HEK293 (cell line): Measurements from ENCODE around the gene COQ8A.
"Not testable (repeated sequence)": the region's sequence is repeated elsewhere in the genome, so short reads cannot be mapped to it uniquely, and the experiment has no call there.

ENCODE experiments used
- CTCF ChIA-PET: fragments of 350-600 bp; formaldehyde crosslinking; extraction: SDS; loops from one replicate; lab custom pipeline; 2021; ENCODE audit warnings: antibody characterized with exemption; lab: Yijun Ruan, JAX
- POLR2A ChIA-PET: fragments of 300-600 bp; formaldehyde crosslinking; extraction: SDS; loops from one replicate; lab custom pipeline; 2020; ENCODE audit warnings: antibody characterized with exemption, inconsistent platforms; lab: Yijun Ruan, JAX
- H3K27ac ChIP-seq: fragments of 200-500 bp; sonication (Bioruptor generic); 2 replicates; pipeline ENCODE4 v1.5.1; 2014; ENCODE audit warnings: low read depth, low read length, control low read depth, inconsistent platforms; ENCODE audit errors: extremely low read depth
- H3K36me3 ChIP-seq, 2 experiments: fragments of 200-500 bp in 1 of 2; sonication (Bioruptor generic) in 1 of 2; 1 replicate in 1 of 2; 2 replicates in 1 of 2; pipeline ENCODE4 v1.5.1; 2014 to 2017; ENCODE audit warnings: inconsistent platforms in 2 of 2, low read length in 2 of 2; ENCODE audit not compliant: control insufficient read depth in 2 of 2, insufficient read depth in 1 of 2
- H3K4me1 ChIP-seq: fragments of 200-500 bp; sonication (Bioruptor generic); 2 replicates; pipeline ENCODE4 v1.5.1; 2014; ENCODE audit warnings: mild to moderate bottlenecking, low read length, inconsistent platforms; ENCODE audit not compliant: control insufficient read depth, insufficient read depth
- H3K4me3 ChIP-seq: 2 replicates; pipeline ENCODE4 v1.5.1; 2011; ENCODE audit warnings: low read depth, mild to moderate bottlenecking, control low read depth, low read length, moderate library complexity
- H3K9me3 ChIP-seq: fragments of 200-500 bp; sonication (Bioruptor generic); 2 replicates; pipeline ENCODE4 v1.5.1; 2014; ENCODE audit warnings: low read depth, low read length, inconsistent platforms; ENCODE audit not compliant: control insufficient read depth, insufficient read depth
- GLIS2 ChIP-seq: fragments of 450-650 bp; formaldehyde crosslinking; IDR thresholded peaks from 2 replicates; pipeline ENCODE4 v1.5.1; 2016; ENCODE audit warnings: missing biosample characterization, missing genetic modification characterization
- HOXA7 ChIP-seq: sonication (generic); formaldehyde crosslinking; IDR thresholded peaks from 2 replicates; pipeline ENCODE4 v1.8.1; 2022; ENCODE audit warnings: missing genetic modification reagents, borderline replicate concordance
- KLF8 ChIP-seq: fragments of 450-650 bp; formaldehyde crosslinking; IDR thresholded peaks from 2 replicates; pipeline ENCODE4 v1.5.1; 2016; ENCODE audit warnings: missing biosample characterization, missing genetic modification characterization
- PRDM1 ChIP-seq: fragments of 450-650 bp; formaldehyde crosslinking; IDR thresholded peaks from 2 replicates; pipeline ENCODE4; 2016; ENCODE audit warnings: missing biosample characterization, missing genetic modification characterization
- SALL2 ChIP-seq: fragments of 450-650 bp; formaldehyde crosslinking; IDR thresholded peaks from 2 replicates; pipeline ENCODE4 v1.5.0; 2017; ENCODE audit warnings: missing biosample characterization, mild to moderate bottlenecking, missing genetic modification characterization, borderline replicate concordance
- ZBTB21 ChIP-seq: fragments of 450-650 bp; formaldehyde crosslinking; IDR thresholded peaks from 2 replicates; pipeline ENCODE4 v1.5.1; 2017; ENCODE audit warnings: missing biosample characterization, missing genetic modification characterization
- ZFP3 ChIP-seq: fragments of 450-650 bp; formaldehyde crosslinking; IDR thresholded peaks from 2 replicates; pipeline ENCODE4 v1.5.1; 2016; ENCODE audit warnings: low read depth, missing biosample characterization, missing genetic modification characterization
- ZNF18 ChIP-seq: fragments of 450-650 bp; formaldehyde crosslinking; IDR thresholded peaks from 2 replicates; pipeline ENCODE4 v1.5.1; 2016; ENCODE audit warnings: missing biosample characterization, missing genetic modification characterization
- ZNF2 ChIP-seq: fragments of 450-650 bp; formaldehyde crosslinking; IDR thresholded peaks from 2 replicates; pipeline ENCODE4 v1.5.1; 2016; ENCODE audit warnings: missing biosample characterization, missing genetic modification characterization
- ZNF221 ChIP-seq: fragments of 450-650 bp; formaldehyde crosslinking; IDR thresholded peaks from 2 replicates; pipeline ENCODE4 v1.5.1; 2017; ENCODE audit warnings: missing biosample characterization, missing genetic modification characterization, borderline replicate concordance
- ZNF335 ChIP-seq: fragments of 450-650 bp; formaldehyde crosslinking; conservative IDR thresholded peaks from 2 replicates; pipeline ENCODE4 v1.5.1; 2016; ENCODE audit warnings: missing biosample characterization, missing genetic modification characterization
- ZNF416 ChIP-seq: fragments of 450-650 bp; formaldehyde crosslinking; IDR thresholded peaks from 2 replicates; pipeline ENCODE4 v1.5.1; 2016; ENCODE audit warnings: missing biosample characterization, missing genetic modification characterization
- ZNF501 ChIP-seq: fragments of 450-650 bp; formaldehyde crosslinking; IDR thresholded peaks from 2 replicates; pipeline ENCODE4 v1.5.1; 2016; ENCODE audit warnings: missing biosample characterization, missing genetic modification characterization
- ZNF518A ChIP-seq: fragments of 450-650 bp; formaldehyde crosslinking; conservative IDR thresholded peaks from 2 replicates; pipeline ENCODE4 v1.5.1; 2016; ENCODE audit warnings: low read depth, missing biosample characterization, missing genetic modification characterization
- ZNF555 ChIP-seq: fragments of 450-650 bp; formaldehyde crosslinking; conservative IDR thresholded peaks from 2 replicates; pipeline ENCODE4 v1.5.1; 2017; ENCODE audit warnings: missing biosample characterization, mild to moderate bottlenecking, missing genetic modification characterization, inconsistent platforms
- ZNF558 ChIP-seq: fragments of 450-650 bp; formaldehyde crosslinking; IDR thresholded peaks from 2 replicates; pipeline ENCODE4 v1.5.1; 2016; ENCODE audit warnings: missing biosample characterization, missing genetic modification characterization
- ZNF560 ChIP-seq: fragments of 450-650 bp; formaldehyde crosslinking; IDR thresholded peaks from 2 replicates; pipeline ENCODE4 v1.5.1; 2017; ENCODE audit warnings: missing biosample characterization, missing genetic modification characterization, borderline replicate concordance
- ZNF585B ChIP-seq: fragments of 450-650 bp; formaldehyde crosslinking; IDR thresholded peaks from 2 replicates; pipeline ENCODE4 v1.5.1; 2016; ENCODE audit warnings: missing biosample characterization, missing genetic modification characterization
- ZNF610 ChIP-seq: fragments of 450-650 bp; formaldehyde crosslinking; IDR thresholded peaks from 2 replicates; pipeline ENCODE4 v1.5.1; 2016; ENCODE audit warnings: missing biosample characterization, missing genetic modification characterization, borderline replicate concordance
- TF ChIP-seq, protein P1 (sequence below): fragments of 450-650 bp; formaldehyde crosslinking; IDR thresholded peaks from 2 replicates; pipeline ENCODE4 v1.5.1; 2016; ENCODE audit warnings: missing biosample characterization, missing genetic modification characterization

The COQ8A gene

GRCh38 chr1:226955857-226956256, 15.8 kb downstream of the COQ8A start:
- CTCF ChIA-PET, H3K9me3 ChIP-seq, POLR2A ChIA-PET, H3K4me1 ChIP-seq, H3K27ac ChIP-seq, H3K36me3 ChIP-seq, H3K4me3 ChIP-seq: not testable (repeated sequence)
- TF ChIP-seq ZNF18 (tag by site-specific recombination): peak; percentile 99
- peak; percentile 96 for TF ChIP-seq PRDM1 (tag by site-specific recombination)

GRCh38 chr1:226956942-226957713, 17.0 kb downstream of the COQ8A start:
- ChIA-PET CTCF (no interaction called here), POLR2A (no interaction called here)
- TF ChIP-seq ZNF18 (tag by site-specific recombination): peak; percentile 100
- TF ChIP-seq PRDM1 (tag by site-specific recombination): peak; percentile 96
- TF ChIP-seq ZBTB21 (tag by site-specific recombination): no peak
- no peak for TF ChIP-seq ZFP3 (tag by site-specific recombination)
- no peak for TF ChIP-seq ZNF335 (tag by site-specific recombination)
- TF ChIP-seq ZNF560 (tag by site-specific recombination): peak; percentile 26; the same call in 1 of the 2 replicates
- Histone ChIP-seq H3K27ac (no peak overlapping the region), H3K4me1 (no peaks in the 10 kb centered on the region), H3K36me3 (peaks cover 0 to 5% of the 10 kb centered on the region in 2 experiments; a peak in 1 of 3 replicates), H3K9me3 (no peaks in the 10 kb centered on the region), H3K4me3 (no peak overlapping the region)

DNA sequence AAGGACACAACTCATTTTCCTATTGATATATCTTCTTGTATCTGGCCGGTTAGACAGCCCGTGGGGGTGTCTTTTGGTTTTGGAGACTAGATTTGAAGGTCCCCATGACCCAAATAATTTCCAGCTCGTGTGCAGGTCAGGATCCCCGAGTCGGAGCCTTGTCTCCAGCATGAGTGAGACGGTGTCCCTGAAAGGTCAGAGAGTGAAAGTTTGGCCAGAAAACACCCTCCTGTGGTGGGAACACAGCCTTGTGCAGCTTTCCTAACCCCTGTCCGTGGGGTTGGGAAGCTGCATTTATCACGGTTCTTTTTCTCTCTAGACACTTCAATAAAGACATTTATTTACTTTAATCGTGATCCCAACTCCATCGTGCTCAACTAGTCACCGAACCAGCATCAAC, 17.6 kb downstream of the COQ8A start:
- H3K4me3 ChIP-seq: no peak overlapping the region
- POLR2A ChIA-PET: no interaction called here
- peaks cover 0 to 8% of the 10 kb centered on the region in 2 experiments; a peak in 1 of 3 replicates for H3K36me3 ChIP-seq
- CTCF ChIA-PET: interaction anchor here (0.7 kb wide), 1 partner anchor 39 kb away, joined by 3 read pairs; no protein-coding TSS in a partner anchor
- no peaks in the 10 kb centered on the region for H3K9me3 ChIP-seq
- no peaks in the 10 kb centered on the region for H3K4me1 ChIP-seq
- no peak overlapping the region for H3K27ac ChIP-seq
- TF ChIP-seq ZNF610 (tag by site-specific recombination): no peak
- TF ChIP-seq SALL2 (tag by site-specific recombination): no peak
- TF ChIP-seq HOXA7 (CRISPR knock-in tag): no peak
- TF ChIP-seq GLIS2 (tag by site-specific recombination): no peak
- TF ChIP-seq ZNF416 (tag by site-specific recombination): no peak
- TF ChIP-seq ZNF221: no peak
- TF ChIP-seq ZNF585B: no peak
- TF ChIP-seq ZNF501 (tag by site-specific recombination): no peak
- no peak for TF ChIP-seq KLF8
- no peak for TF ChIP-seq ZNF2 (tag by site-specific recombination)
- no peak for TF ChIP-seq ZNF518A (tag by site-specific recombination)
- no peak for TF ChIP-seq ZNF555 (tag by site-specific recombination)
- TF ChIP-seq ZNF558: no peak
- TF ChIP-seq, protein P1, sequence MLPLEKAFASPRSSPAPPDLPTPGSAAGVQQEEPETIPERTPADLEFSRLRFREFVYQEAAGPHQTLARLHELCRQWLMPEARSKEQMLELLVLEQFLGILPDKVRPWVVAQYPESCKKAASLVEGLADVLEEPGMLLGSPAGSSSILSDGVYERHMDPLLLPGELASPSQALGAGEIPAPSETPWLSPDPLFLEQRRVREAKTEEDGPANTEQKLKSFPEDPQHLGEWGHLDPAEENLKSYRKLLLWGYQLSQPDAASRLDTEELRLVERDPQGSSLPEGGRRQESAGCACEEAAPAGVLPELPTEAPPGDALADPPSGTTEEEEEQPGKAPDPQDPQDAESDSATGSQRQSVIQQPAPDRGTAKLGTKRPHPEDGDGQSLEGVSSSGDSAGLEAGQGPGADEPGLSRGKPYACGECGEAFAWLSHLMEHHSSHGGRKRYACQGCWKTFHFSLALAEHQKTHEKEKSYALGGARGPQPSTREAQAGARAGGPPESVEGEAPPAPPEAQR (tag by site-specific recombination): no peak
